Astrocyte (in vitro differentiated cells and primary cell): ENCODE results near the gene SUGP2. TPM values are rescaled to one million over a fixed set of nuclear protein-coding genes. Genes with fewer than 3 reads are reported as not detected.

Source experiments
- DNase-seq: peaks from one replicate; pipeline ENCODE4 v3.0.0-alpha.2; 2010; ENCODE audit warnings: low read depth
- FAIRE-seq: peaks from 2 replicates; lab custom pipeline; 2011; peaks lifted over from hg19 to GRCh38; lab: Jason Lieb, UNC
- H2AFZ ChIP-seq: 2 replicates; pipeline ENCODE4 v1.6.0; 2012; ENCODE audit warnings: low read depth, low read length, inconsistent platforms
- H3K27ac ChIP-seq: 2 replicates; pipeline ENCODE4 v1.5.1; 2011; ENCODE audit warnings: low read depth, low read length, inconsistent platforms
- H3K27me3 ChIP-seq: 2 replicates; pipeline ENCODE4 v1.6.0; 2011; ENCODE audit warnings: low read length, inconsistent platforms; ENCODE audit not compliant: insufficient read depth
- H3K36me3 ChIP-seq: 2 replicates; pipeline ENCODE4 v1.5.1; 2011; ENCODE audit warnings: low read length, inconsistent platforms; ENCODE audit not compliant: insufficient read depth
- H3K4me1 ChIP-seq: 2 replicates; pipeline ENCODE4 v1.5.1; 2011; ENCODE audit warnings: low read length, inconsistent platforms; ENCODE audit not compliant: insufficient read depth
- H3K4me2 ChIP-seq: 2 replicates; pipeline ENCODE4 v1.6.0; 2012; ENCODE audit warnings: low read length, inconsistent platforms
- H3K4me3 ChIP-seq: 2 replicates; pipeline ENCODE4 v1.5.1; 2011; ENCODE audit warnings: low read depth, mild to moderate bottlenecking, low read length, inconsistent platforms; ENCODE audit not compliant: insufficient read depth
- H3K79me2 ChIP-seq: 2 replicates; pipeline ENCODE4 v1.6.0; 2012; ENCODE audit warnings: mild to moderate bottlenecking, low read length, inconsistent platforms; ENCODE audit not compliant: insufficient read depth
- H3K9ac ChIP-seq: 2 replicates; pipeline ENCODE4 v1.6.0; 2012; ENCODE audit warnings: mild to moderate bottlenecking, low read length, inconsistent platforms
- H3K9me3 ChIP-seq: 2 replicates; pipeline ENCODE4 v1.5.1; 2012; ENCODE audit warnings: low read depth, mild to moderate bottlenecking, low read length, inconsistent platforms; ENCODE audit not compliant: insufficient read depth
- H4K20me1 ChIP-seq: 2 replicates; pipeline ENCODE4 v1.6.0; 2012; ENCODE audit warnings: low read length, inconsistent platforms; ENCODE audit not compliant: insufficient read depth
- H3K27ac Mint-ChIP-seq: one replicate; pipeline ENCODE4 v1.8.0; 2021; ENCODE audit warnings: mild to moderate bottlenecking, mixed read lengths; ENCODE audit not compliant: unreplicated experiment
- H3K27me3 Mint-ChIP-seq: one replicate; pipeline ENCODE4 v1.8.0; 2021; ENCODE audit warnings: low read depth, mixed read lengths; ENCODE audit not compliant: unreplicated experiment
- H3K36me3 Mint-ChIP-seq: one replicate; pipeline ENCODE4 v1.8.0; 2021; ENCODE audit warnings: low read depth, mixed read lengths; ENCODE audit not compliant: unreplicated experiment
- H3K4me1 Mint-ChIP-seq: one replicate; pipeline ENCODE4 v1.8.0; 2021; ENCODE audit warnings: low read depth, mixed read lengths; ENCODE audit not compliant: unreplicated experiment
- H3K4me3 Mint-ChIP-seq: one replicate; pipeline ENCODE4 v1.8.0; 2021; ENCODE audit warnings: mild to moderate bottlenecking, moderate library complexity, mixed read lengths; ENCODE audit not compliant: unreplicated experiment
- H3K9me3 Mint-ChIP-seq: one replicate; pipeline ENCODE4 v1.8.0; 2021; ENCODE audit warnings: mild to moderate bottlenecking, mixed read lengths; ENCODE audit not compliant: unreplicated experiment
- CTCF ChIP-seq: IDR thresholded peaks from 2 replicates; pipeline ENCODE4 v1.5.1; 2011; ENCODE audit warnings: low read depth, mild to moderate bottlenecking, inconsistent platforms, low read length, moderate library complexity; ENCODE audit not compliant: insufficient read depth
- EZH2 ChIP-seq: IDR thresholded peaks from 2 replicates; pipeline ENCODE4 v1.6.1; 2012; ENCODE audit warnings: mild to moderate bottlenecking, low read length, inconsistent platforms; ENCODE audit not compliant: insufficient read depth
- total RNA-seq: library from RNA; stranded (reverse); gene quantifications from 2 replicates; pipeline ENCODE4 v1.2.1, GENCODE V29; 2021

SUGP2 gene
- total RNA-seq, 1 donor from 2014 or later = 77.6 TPM

GRCh38 chr19:19076476-19076875 is 43.2 kb upstream of the SUGP2 start:
- Histone ChIP-seq H3K27ac (no peak overlapping the region), H3K9ac (no peak overlapping the region), H3K4me3 (no peak overlapping the region), H2AFZ (no peak overlapping the region), H3K9me3 (no peaks in the 10 kb centered on the region), H3K27me3 (no peaks in the 10 kb centered on the region), H3K36me3 (no peaks in the 10 kb centered on the region), H3K4me2 (no peak overlapping the region), H3K79me2 (no peaks in the 10 kb centered on the region), H3K4me1 (no peaks in the 10 kb centered on the region), H4K20me1 (peaks cover 38% of the 10 kb centered on the region)
- H3K4me3 Mint-ChIP-seq = no peak overlapping the region
- peaks cover 11% of the 10 kb centered on the region for H3K36me3 Mint-ChIP-seq
- no peak for DNase-seq
- FAIRE-seq = no peak
- H3K4me1 Mint-ChIP-seq = no peaks in the 10 kb centered on the region
- peaks cover 3% of the 10 kb centered on the region for H3K9me3 Mint-ChIP-seq
- TF ChIP-seq CTCF = no peak
- no peak for TF ChIP-seq EZH2
- peaks cover 2% of the 10 kb centered on the region for H3K27me3 Mint-ChIP-seq
- H3K27ac Mint-ChIP-seq = no peak overlapping the region

- Mint-ChIP-seq H3K27ac (no peak overlapping the region), H3K4me1 (no peaks in the 10 kb centered on the region), H3K9me3 (peaks cover 3% of the 10 kb centered on the region), H3K27me3 (no peaks in the 10 kb centered on the region), H3K36me3 (peaks cover 13% of the 10 kb centered on the region), H3K4me3 (no peak overlapping the region)
- Histone ChIP-seq H3K4me1 (no peaks in the 10 kb centered on the region), H3K4me2 (no peak overlapping the region), H3K27ac (no peak overlapping the region), H3K9me3 (no peaks in the 10 kb centered on the region), H2AFZ (no peak overlapping the region), H3K4me3 (no peak overlapping the region), H3K9ac (no peak overlapping the region), H3K79me2 (no peaks in the 10 kb centered on the region), H3K36me3 (no peaks in the 10 kb centered on the region), H4K20me1 (peaks cover 34% of the 10 kb centered on the region), H3K27me3 (no peaks in the 10 kb centered on the region)
- FAIRE-seq = no peak
- TF ChIP-seq CTCF = no peak
- TF ChIP-seq EZH2 = no peak
- DNase-seq = no peak
These were observed 41.8 kb upstream of the SUGP2 start for GRCh38 chr19:19075126-19075525.

- H3K9me3 Mint-ChIP-seq = peaks cover 3% of the 10 kb centered on the region
- H3K27me3 ChIP-seq = no peaks in the 10 kb centered on the region
- no peak overlapping the region for H3K27ac Mint-ChIP-seq
- H3K9ac ChIP-seq = no peak overlapping the region
- no peaks in the 10 kb centered on the region for H3K79me2 ChIP-seq
- no peak overlapping the region for H2AFZ ChIP-seq
- TF ChIP-seq CTCF (no peak), EZH2 (no peak)
- DNase-seq (no peak), FAIRE-seq (no peak)
- H3K36me3 Mint-ChIP-seq = peaks cover 12% of the 10 kb centered on the region
- no peaks in the 10 kb centered on the region for H3K4me1 ChIP-seq
- no peak overlapping the region for H3K4me3 ChIP-seq
- H3K9me3 ChIP-seq = no peaks in the 10 kb centered on the region
- H3K4me3 Mint-ChIP-seq = no peak overlapping the region
- H3K36me3 ChIP-seq = no peaks in the 10 kb centered on the region
- no peak overlapping the region for H3K27ac ChIP-seq
- no peak overlapping the region for H3K4me2 ChIP-seq
- H3K27me3 Mint-ChIP-seq = no peaks in the 10 kb centered on the region
- H4K20me1 ChIP-seq = peaks cover 27% of the 10 kb centered on the region
- H3K4me1 Mint-ChIP-seq = no peaks in the 10 kb centered on the region
These were observed 41.0 kb upstream of the SUGP2 start for GRCh38 chr19:19074196-19074882.
